Prostate gland (tissue), 2 donors: ENCODE results near the gene TBC1D16. TPM values are rescaled to one million over a fixed set of nuclear protein-coding genes. Genes with fewer than 3 reads are reported as not detected.

Source experiments
- DNase-seq: peaks from one replicate; pipeline ENCODE4 v3.0.0-alpha.2; 2019; ENCODE audit warnings: low spot score
- H3K27ac ChIP-seq, 2 donors: fragments of 200-600 bp; sonication (generic); 2 replicates each; pipeline ENCODE4 v1.5.1; 2017 to 2019
- H3K27me3 ChIP-seq: fragments of 200-600 bp; sonication (generic); replicated peaks from 2 replicates; pipeline ENCODE4 v1.5.1; 2019; ENCODE audit not compliant: insufficient read depth
- H3K36me3 ChIP-seq, 2 donors: fragments of 200-600 bp; sonication (generic); 1 replicate in 1 of 2; 2 replicates in 1 of 2; pipeline versions ENCODE4 v1.5.1 to v1.8.1; 2017 to 2019
- H3K4me1 ChIP-seq: fragments of 200-600 bp; sonication (generic); replicated peaks from 2 replicates; pipeline ENCODE4 v1.5.1; 2019
- H3K4me3 ChIP-seq, 2 donors: fragments of 200-600 bp; sonication (generic); 2 replicates each; pipeline ENCODE4 v1.5.1; 2017 to 2019
- H3K9me3 ChIP-seq: fragments of 200-600 bp; sonication (generic); 2 replicates; pipeline ENCODE4 v1.5.1; 2017
- CTCF ChIP-seq, 4 experiments: fragments of 200-600 bp in 2 of 4; fragments of 450-650 bp in 2 of 4; sonication (generic) in 2 of 4; IDR thresholded peaks; 1 replicate in 3 of 4; 2 replicates in 1 of 4; pipeline ENCODE4 v1.5.1; 2016 to 2019; ENCODE audit warnings: antibody characterized with exemption in 4 of 4, mild to moderate bottlenecking in 2 of 4, moderate library complexity in 2 of 4
- POLR2A ChIP-seq: fragments of 450-650 bp; IDR thresholded peaks from one replicate; pipeline ENCODE4 v1.6.1; 2016; ENCODE audit warnings: antibody characterized with exemption, mild to moderate bottlenecking
- POLR2AphosphoS5 ChIP-seq: sonication (generic); formaldehyde crosslinking; IDR thresholded peaks from one replicate; pipeline ENCODE4 v1.6.1; 2017; ENCODE audit warnings: antibody characterized with exemption
- WGBS: methylation state at CpG from one replicate; pipeline ENCODE4 v1.1.5; 2018; 5-methylcytosine and 5-hydroxymethylcytosine counted together
- intact Hi-C: fragments of 100-400 bp; cut with DNase I; formaldehyde crosslinking; loops from one replicate; pipeline ENCODE4 v1.14.2; 2022
- total RNA-seq, 2 donors: library from RNA; depleted of rRNA; stranded (reverse); fragments of >200 nt; gene quantifications; one replicate each; pipeline ENCODE4 v1.1.0, GENCODE V29; 2016

Gene TBC1D16
- total RNA-seq, 2 donors from 2014 or later, result 29.1 to 41.9 TPM

GRCh38 chr17:80026359-80027042, 9.2 kb downstream of the TBC1D16 start:
- DNase-seq, result peak; percentile 76
- intact Hi-C loops, result loop anchor here (5.0 kb wide), 1 partner anchor 36 kb away; no protein-coding TSS in a partner anchor
- peak overlapping the region; percentile 60 to 88 for H3K27ac ChIP-seq

GRCh38 chr17:80025796-80026195, 9.9 kb downstream of the TBC1D16 start:
- H3K4me1 ChIP-seq, result peaks cover 37% of the 10 kb centered on the region
- peak overlapping the region; percentile 60 to 88 for H3K27ac ChIP-seq
- no peaks in the 10 kb centered on the region for H3K27me3 ChIP-seq
- intact Hi-C loops, result loop anchor here (5.0 kb wide), 1 partner anchor 37 kb away; no protein-coding TSS in a partner anchor
- no peak for DNase-seq
- no peaks in the 10 kb centered on the region for H3K36me3 ChIP-seq
- 39% methylated on average over 10 of the region's 10 CpGs for WGBS
- no peaks in the 10 kb centered on the region for H3K9me3 ChIP-seq
- TF ChIP-seq CTCF (IDR thresholded peaks at IDR 0.05) (no peak), POLR2AphosphoS5 (no peak), POLR2A (no peak)
- H3K4me3 ChIP-seq, result peak overlapping the region in 1 of 2 donors; percentile 4

More at GRCh38 chr17:80026359-80027042, 9.2 kb downstream of the TBC1D16 start:
- 64% methylated on average over 10 of the region's 10 CpGs for WGBS
- Histone ChIP-seq H3K4me1 (peaks cover 37% of the 10 kb centered on the region), H3K36me3 (no peaks in the 10 kb centered on the region), H3K27me3 (no peaks in the 10 kb centered on the region), H3K9me3 (no peaks in the 10 kb centered on the region), H3K4me3 (no peak overlapping the region)
- no peak for TF ChIP-seq CTCF (IDR thresholded peaks at IDR 0.05)
- peak; percentile 61 for TF ChIP-seq POLR2AphosphoS5
- no peak for TF ChIP-seq POLR2A

- Histone ChIP-seq H3K36me3 (no peaks in the 10 kb centered on the region), H3K27me3 (no peaks in the 10 kb centered on the region), H3K4me1 (peaks cover 32% of the 10 kb centered on the region), H3K27ac (peak overlapping the region; percentile 60 to 88), H3K9me3 (no peaks in the 10 kb centered on the region), H3K4me3 (peak overlapping the region in 1 of 2 donors; percentile 4)
- DNase-seq, result peak; percentile 62
- TF ChIP-seq POLR2AphosphoS5 (peak; percentile 24), CTCF (IDR thresholded peaks at IDR 0.05) (no peak)
- 26% methylated on average over 10 of the region's 11 CpGs for WGBS
- intact Hi-C loops, result loop anchor here (5.0 kb wide), 1 partner anchor 37 kb away; no protein-coding TSS in a partner anchor
Observed at GRCh38 chr17:80025140-80025539, 10.5 kb downstream of the TBC1D16 start.

GRCh38 chr17:80024206-80024972, 11.3 kb downstream of the TBC1D16 start:
- no peak for DNase-seq
- TF ChIP-seq POLR2A (no peak), CTCF (IDR thresholded peaks at IDR 0.05) (no peak), POLR2AphosphoS5 (no peak)
- peaks cover 24% of the 10 kb centered on the region for H3K4me1 ChIP-seq
- intact Hi-C loops, result no loop called here
- no peaks in the 10 kb centered on the region for H3K9me3 ChIP-seq
- H3K27ac ChIP-seq, result peak overlapping the region; percentile 11 to 53
- H3K36me3 ChIP-seq, result no peaks in the 10 kb centered on the region
- H3K27me3 ChIP-seq, result no peaks in the 10 kb centered on the region
- no peak overlapping the region for H3K4me3 ChIP-seq
- 51% methylated on average over 9 of the region's 10 CpGs for WGBS
